PFSK-1 (cell line): ENCODE data around the gene ADARB1.

Experiments used
- POLR2AphosphoS5 ChIP-seq: IDR thresholded peaks from 2 replicates; pipeline ENCODE4 v1.6.1; 2012; ENCODE audit warnings: low read depth, mild to moderate bottlenecking, control low read depth, low read length, moderate library complexity
- REST ChIP-seq, 2 experiments: IDR thresholded peaks; 2 replicates each; pipeline versions ENCODE4 v1.6.1 to v1.8.0; 2011 to 2012; ENCODE audit warnings: low read depth in 2 of 2, low read length in 2 of 2, control low read depth in 1 of 2, inconsistent platforms in 1 of 2, mild to moderate bottlenecking in 1 of 2, moderate library complexity in 1 of 2; ENCODE audit not compliant: insufficient read depth in 1 of 2
- SIN3A ChIP-seq: IDR thresholded peaks from 2 replicates; pipeline ENCODE4 v1.6.1; 2012; ENCODE audit warnings: mild to moderate bottlenecking, low read length, moderate library complexity, borderline replicate concordance; ENCODE audit not compliant: insufficient read depth
- TAF1 ChIP-seq: IDR thresholded peaks from 2 replicates; pipeline ENCODE4 v1.6.1; 2012; ENCODE audit warnings: low read length, control low read depth, borderline replicate concordance; ENCODE audit not compliant: insufficient read depth

GRCh38 chr21:45254460-45254930, 180.1 kb downstream of the ADARB1 start:
- no peak for TF ChIP-seq TAF1
- TF ChIP-seq POLR2AphosphoS5, result no peak
- TF ChIP-seq REST (IDR thresholded peaks at IDR 0.05; ENCODE audit: insufficient read depth in 1 of 2, low read depth in 2 of 2, low read length in 2 of 2), result no peak
- no peak for TF ChIP-seq SIN3A
